Vagina (tissue), 2 donors: ENCODE data around the gene POLR2M. TPM values are rescaled to one million over a fixed set of nuclear protein-coding genes. Genes with fewer than 3 reads are reported as not detected.

Experiments
- DNase-seq, 2 donors: peaks; one replicate each; pipeline ENCODE4 v3.0.0-alpha.2; 2017; ENCODE audit errors: extremely low spot score in 2 of 2
- H3K27ac ChIP-seq: fragments of 200-600 bp; sonication (generic); one replicate; pipeline ENCODE4 v1.5.1; 2019
- H3K27me3 ChIP-seq: fragments of 200-600 bp; sonication (generic); one replicate; pipeline ENCODE4 v1.5.1; 2019
- H3K36me3 ChIP-seq, 2 donors: fragments of 200-600 bp; sonication (generic); one replicate each; pipeline ENCODE4 v1.5.1; 2017 to 2019
- H3K4me1 ChIP-seq: fragments of 200-600 bp; sonication (generic); one replicate; pipeline ENCODE4 v1.5.1; 2019
- H3K4me3 ChIP-seq, 2 donors: fragments of 200-600 bp; sonication (generic); 1 replicate in 1 of 2; 2 replicates in 1 of 2; pipeline ENCODE4 v1.5.1; 2016 to 2019
- H3K9me3 ChIP-seq: fragments of 200-600 bp; sonication (generic); one replicate; pipeline ENCODE4 v1.5.1; 2019
- POLR2A ChIP-seq, 2 donors: fragments of 450-650 bp; IDR thresholded peaks; one replicate each; pipeline ENCODE4 v1.6.1; 2017; ENCODE audit warnings: antibody characterized with exemption in 2 of 2, mild to moderate bottlenecking in 2 of 2, moderate library complexity in 2 of 2
- POLR2AphosphoS5 ChIP-seq, 2 donors: sonication (generic); formaldehyde crosslinking; IDR thresholded peaks; one replicate each; pipeline ENCODE4 v1.9.0; 2017; ENCODE audit warnings: antibody characterized with exemption in 2 of 2, mild to moderate bottlenecking in 2 of 2, low read depth in 1 of 2; ENCODE audit not compliant: insufficient read depth in 1 of 2
- intact Hi-C: fragments of 100-400 bp; cut with DNase I; formaldehyde crosslinking; loops from one replicate; pipeline ENCODE4 v1.15.1; 2023
- total RNA-seq: library from RNA; depleted of rRNA; stranded (reverse); fragments of >200 nt; gene quantifications from one replicate; pipeline ENCODE4 v1.2.3, GENCODE V29; 2016
- TF ChIP-seq, protein P1 (sequence below), 3 experiments: fragments of 450-650 bp in 2 of 3; fragments of 200-600 bp in 1 of 3; sonication (generic) in 1 of 3; IDR thresholded peaks; one replicate each; pipeline ENCODE4 v1.5.1; 2017 to 2019; ENCODE audit warnings: antibody characterized with exemption in 3 of 3, mild to moderate bottlenecking in 2 of 3, moderate library complexity in 2 of 3

POLR2M gene
- total RNA-seq, 1 donor from 2014 or later: 204 TPM

DNA sequence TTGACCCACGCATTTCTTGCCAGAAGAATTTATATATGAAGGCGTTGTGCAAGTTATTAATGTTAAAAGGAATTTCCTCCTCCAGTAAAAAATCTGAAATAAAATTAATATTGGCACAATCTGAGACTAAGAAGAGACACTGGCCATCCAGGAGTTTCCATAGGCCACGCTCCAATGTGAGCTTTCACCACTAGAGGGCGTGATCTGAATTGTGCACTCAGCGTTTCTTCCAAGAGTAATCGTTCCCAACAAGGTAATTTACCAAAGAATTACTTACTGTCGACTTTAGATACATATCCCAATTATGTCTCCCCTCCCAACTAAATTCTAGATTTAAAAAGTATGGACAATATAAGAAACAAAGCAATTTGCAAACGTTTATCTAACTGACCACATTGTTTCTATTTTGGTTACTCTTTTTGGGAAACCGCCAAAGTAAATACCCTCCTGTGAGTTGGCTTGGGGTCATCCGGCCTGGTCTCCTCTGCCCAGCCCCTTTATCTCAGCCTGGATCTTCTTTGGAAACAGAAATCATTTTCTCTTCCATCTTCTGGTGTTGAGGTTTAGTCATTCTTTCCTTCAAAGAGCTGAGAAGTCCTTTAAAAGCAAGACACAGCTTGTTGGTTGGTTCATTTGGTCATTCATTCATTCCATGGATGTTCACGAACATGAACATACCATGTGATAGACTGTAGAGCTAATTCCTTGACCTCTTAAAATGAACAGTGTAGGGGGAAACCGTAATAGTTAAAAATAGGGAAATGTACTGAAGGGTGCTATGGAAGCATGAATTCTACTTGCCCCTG, 26.2 kb downstream of the POLR2M start:
- H3K4me1 ChIP-seq: peaks cover 6% of the 10 kb centered on the region
- no peak overlapping the region for H3K4me3 ChIP-seq
- no peaks in the 10 kb centered on the region for H3K9me3 ChIP-seq
- intact Hi-C loops: no loop called here
- no peaks in the 10 kb centered on the region for H3K36me3 ChIP-seq
- no peaks in the 10 kb centered on the region for H3K27me3 ChIP-seq
- TF ChIP-seq, protein P1, sequence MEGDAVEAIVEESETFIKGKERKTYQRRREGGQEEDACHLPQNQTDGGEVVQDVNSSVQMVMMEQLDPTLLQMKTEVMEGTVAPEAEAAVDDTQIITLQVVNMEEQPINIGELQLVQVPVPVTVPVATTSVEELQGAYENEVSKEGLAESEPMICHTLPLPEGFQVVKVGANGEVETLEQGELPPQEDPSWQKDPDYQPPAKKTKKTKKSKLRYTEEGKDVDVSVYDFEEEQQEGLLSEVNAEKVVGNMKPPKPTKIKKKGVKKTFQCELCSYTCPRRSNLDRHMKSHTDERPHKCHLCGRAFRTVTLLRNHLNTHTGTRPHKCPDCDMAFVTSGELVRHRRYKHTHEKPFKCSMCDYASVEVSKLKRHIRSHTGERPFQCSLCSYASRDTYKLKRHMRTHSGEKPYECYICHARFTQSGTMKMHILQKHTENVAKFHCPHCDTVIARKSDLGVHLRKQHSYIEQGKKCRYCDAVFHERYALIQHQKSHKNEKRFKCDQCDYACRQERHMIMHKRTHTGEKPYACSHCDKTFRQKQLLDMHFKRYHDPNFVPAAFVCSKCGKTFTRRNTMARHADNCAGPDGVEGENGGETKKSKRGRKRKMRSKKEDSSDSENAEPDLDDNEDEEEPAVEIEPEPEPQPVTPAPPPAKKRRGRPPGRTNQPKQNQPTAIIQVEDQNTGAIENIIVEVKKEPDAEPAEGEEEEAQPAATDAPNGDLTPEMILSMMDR (IDR thresholded peaks at IDR 0.05): peak; percentile 36 to 44 (median 40)
- TF ChIP-seq POLR2A (IDR thresholded peaks at IDR 0.05): no peak
- DNase-seq: no peak
- H3K27ac ChIP-seq: no peak overlapping the region

DNA sequence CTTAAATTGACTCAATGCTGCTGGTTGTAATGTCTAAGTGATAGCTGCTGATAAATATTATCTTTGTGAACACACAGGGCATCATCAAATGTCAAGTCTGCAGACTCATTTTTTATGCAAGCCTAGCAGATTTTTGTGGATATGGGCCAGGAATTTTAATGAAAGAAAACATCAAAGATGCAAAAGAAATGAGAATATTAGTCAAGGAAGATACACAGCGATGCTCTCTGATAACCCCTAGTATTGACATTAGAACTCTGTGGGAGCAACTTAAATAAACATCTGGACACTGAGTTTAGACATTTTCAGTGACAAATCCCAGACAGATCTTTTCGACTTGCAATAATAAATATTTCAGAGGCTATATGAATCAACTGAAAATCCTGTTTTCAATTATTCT, 28.3 kb downstream of the POLR2M start:
- no peak for TF ChIP-seq POLR2AphosphoS5 (IDR thresholded peaks at IDR 0.05; ENCODE audit: insufficient read depth in 1 of 2, low read depth in 1 of 2)
- TF ChIP-seq POLR2A (IDR thresholded peaks at IDR 0.05): no peak
- TF ChIP-seq, protein P1 (IDR thresholded peaks at IDR 0.05): no peak
- Histone ChIP-seq H3K4me1 (peaks cover 13% of the 10 kb centered on the region), H3K27ac (no peak overlapping the region), H3K36me3 (no peaks in the 10 kb centered on the region), H3K4me3 (no peak overlapping the region), H3K27me3 (no peaks in the 10 kb centered on the region), H3K9me3 (no peaks in the 10 kb centered on the region)
- intact Hi-C loops: no loop called here
- DNase-seq: no peak

DNA sequence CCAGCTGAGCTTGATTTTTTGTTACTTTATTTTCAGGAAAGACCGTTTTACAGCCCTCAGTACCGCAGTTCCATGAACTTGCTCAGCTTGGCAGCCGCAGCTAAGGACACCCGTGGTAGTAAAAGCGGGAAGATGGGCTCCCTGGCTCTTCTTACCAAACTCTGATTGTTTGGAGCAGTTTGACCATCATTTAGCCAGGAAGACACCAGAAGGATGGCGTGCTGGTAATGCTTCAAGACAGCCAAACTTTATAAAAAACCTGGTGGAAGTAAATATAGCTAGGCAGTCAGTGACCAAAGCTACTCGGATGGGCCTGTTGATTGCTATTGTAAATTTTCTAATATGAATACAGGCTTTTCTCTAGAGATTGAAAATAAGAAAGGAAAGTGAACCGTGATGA, 28.9 kb downstream of the POLR2M start:
- H3K4me1 ChIP-seq: peaks cover 13% of the 10 kb centered on the region
- H3K27ac ChIP-seq: no peak overlapping the region
- no peak overlapping the region for H3K4me3 ChIP-seq
- intact Hi-C loops: no loop called here
- DNase-seq: no peak
- H3K9me3 ChIP-seq: no peaks in the 10 kb centered on the region
- H3K36me3 ChIP-seq: no peaks in the 10 kb centered on the region
- TF ChIP-seq, protein P1 (IDR thresholded peaks at IDR 0.05): no peak
- no peak for TF ChIP-seq POLR2A (IDR thresholded peaks at IDR 0.05)
- TF ChIP-seq POLR2AphosphoS5 (IDR thresholded peaks at IDR 0.05; ENCODE audit: insufficient read depth in 1 of 2, low read depth in 1 of 2): no peak
- no peaks in the 10 kb centered on the region for H3K27me3 ChIP-seq

DNA sequence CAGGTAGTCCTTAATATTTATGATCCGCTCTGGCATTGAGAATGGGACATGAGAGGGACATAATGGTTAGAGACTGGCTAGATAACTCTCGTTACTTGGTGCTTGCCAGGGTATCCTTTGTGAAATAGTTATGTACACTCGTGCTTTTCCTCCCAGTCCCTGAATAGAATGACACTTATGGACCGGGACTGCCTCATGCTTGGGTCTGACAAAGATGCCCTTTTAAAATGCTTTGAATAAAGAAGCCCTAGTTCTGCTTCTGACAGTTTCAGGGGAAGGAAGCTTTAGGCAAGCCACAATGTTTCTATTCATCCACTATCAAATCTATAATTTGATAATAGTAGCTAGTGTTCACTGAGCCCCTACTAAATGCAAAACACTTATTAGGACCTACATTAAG, 29.4 kb downstream of the POLR2M start:
- Histone ChIP-seq H3K9me3 (no peaks in the 10 kb centered on the region), H3K27ac (no peak overlapping the region), H3K36me3 (no peaks in the 10 kb centered on the region), H3K4me3 (no peak overlapping the region), H3K27me3 (no peaks in the 10 kb centered on the region), H3K4me1 (peaks cover 13% of the 10 kb centered on the region)
- intact Hi-C loops: no loop called here
- DNase-seq: no peak
- TF ChIP-seq, protein P1 (IDR thresholded peaks at IDR 0.05): no peak
- no peak for TF ChIP-seq POLR2A (IDR thresholded peaks at IDR 0.05)
- no peak for TF ChIP-seq POLR2AphosphoS5 (IDR thresholded peaks at IDR 0.05; ENCODE audit: insufficient read depth in 1 of 2, low read depth in 1 of 2)

DNA sequence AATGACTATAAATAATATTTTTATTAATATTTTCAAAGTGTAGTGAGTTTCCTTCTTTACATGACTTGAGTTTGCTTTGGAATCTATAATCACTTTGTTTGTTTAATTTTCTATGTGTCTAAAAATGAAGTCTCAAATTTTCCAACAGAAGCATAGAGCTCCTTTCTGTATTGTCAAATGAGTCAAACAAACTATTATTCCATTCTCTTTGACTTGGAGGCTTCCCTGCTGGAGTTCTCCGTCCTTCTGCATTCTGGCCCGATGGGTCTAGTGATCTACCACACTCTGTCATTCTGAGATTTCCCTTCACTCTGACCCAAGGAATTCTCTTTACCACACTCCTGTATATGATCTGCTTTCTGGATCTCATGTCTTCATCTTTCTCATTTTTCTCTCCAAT, 30.1 kb downstream of the POLR2M start:
- Histone ChIP-seq H3K4me1 (peaks cover 17% of the 10 kb centered on the region), H3K4me3 (no peak overlapping the region), H3K9me3 (no peaks in the 10 kb centered on the region), H3K27me3 (no peaks in the 10 kb centered on the region), H3K27ac (no peak overlapping the region), H3K36me3 (no peaks in the 10 kb centered on the region)
- TF ChIP-seq, protein P1 (IDR thresholded peaks at IDR 0.05): no peak
- TF ChIP-seq POLR2A (IDR thresholded peaks at IDR 0.05) (no peak), POLR2AphosphoS5 (IDR thresholded peaks at IDR 0.05; ENCODE audit: insufficient read depth in 1 of 2, low read depth in 1 of 2) (no peak)
- intact Hi-C loops: no loop called here
- no peak for DNase-seq
